GM21786 (cell line): Measurements from ENCODE around the gene RABGGTB.
A peak's percentile ranks its signal among the peaks of the same experiment; 100 is the strongest.
"Not testable (repeated sequence)": the region's sequence is repeated elsewhere in the genome, so short reads cannot be mapped to it uniquely, and the experiment has no call there.

Experiments used
- ATAC-seq: cut with Tn5 transposase; IDR thresholded peaks from one replicate; pipeline ENCODE4 v1.9.1; 2021; ENCODE audit not compliant: unreplicated experiment

RABGGTB gene

DNA sequence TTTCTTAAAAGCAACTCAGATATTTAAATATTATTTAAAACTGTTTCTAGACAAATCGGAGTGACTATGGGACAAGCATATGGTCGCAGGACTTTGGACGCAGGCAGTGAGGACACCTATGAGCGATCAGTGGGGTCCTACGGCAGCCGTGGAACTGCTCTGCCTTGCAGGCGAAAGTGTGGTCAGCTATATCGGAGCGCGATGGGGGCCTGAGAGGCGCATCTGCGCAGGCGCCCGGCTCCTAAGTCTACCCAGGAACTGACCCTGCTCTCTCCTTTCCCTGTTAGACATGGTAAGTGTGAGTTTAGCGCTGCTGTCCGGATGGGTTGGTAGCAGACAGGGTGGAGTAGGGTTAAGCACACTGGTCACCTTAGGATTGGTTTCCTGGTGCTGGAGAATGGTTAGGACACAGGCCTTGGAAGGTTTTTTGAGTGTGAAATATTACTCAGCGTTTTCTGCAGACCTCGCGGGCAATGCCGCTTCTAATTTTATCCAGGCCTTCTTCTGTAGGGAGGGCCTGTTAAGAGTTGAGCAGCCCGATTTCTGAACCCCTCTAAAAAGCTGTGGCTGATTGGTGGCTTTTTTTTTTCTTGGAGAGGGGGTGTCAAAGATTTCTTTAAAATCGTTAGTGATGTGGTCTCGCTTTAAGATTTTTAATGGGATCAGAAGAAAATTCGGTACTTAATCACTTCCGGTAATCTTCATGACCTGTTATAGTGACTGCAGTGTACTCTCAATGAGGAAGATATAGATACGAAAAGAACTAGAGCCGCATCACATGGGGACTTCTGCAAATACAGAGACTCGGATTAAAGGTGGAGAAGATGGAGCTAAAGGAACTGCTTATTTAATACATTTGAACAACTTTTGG, at the start of gene RABGGTB:
Gene RABGGTB, plus strand, starts transcription at position 274 of the 871 bp plus-strand sequence. Its CDS starts 16 bp downstream, at position 290.
- ATAC-seq, result peak; percentile 74

- ATAC-seq, result no peak
Measured at GRCh38 chr1:75742047-75742625, 43.9 kb upstream of the RABGGTB start.

- ATAC-seq, result peak; percentile 79
Measured at GRCh38 chr1:75745276-75745675, 40.8 kb upstream of the RABGGTB start.

GRCh38 chr1:75757210-75757609, 28.8 kb upstream of the RABGGTB start:
- not testable (repeated sequence) for ATAC-seq

GRCh38 chr1:75758543-75758942, 27.5 kb upstream of the RABGGTB start:
- ATAC-seq, result not testable (repeated sequence)

DNA sequence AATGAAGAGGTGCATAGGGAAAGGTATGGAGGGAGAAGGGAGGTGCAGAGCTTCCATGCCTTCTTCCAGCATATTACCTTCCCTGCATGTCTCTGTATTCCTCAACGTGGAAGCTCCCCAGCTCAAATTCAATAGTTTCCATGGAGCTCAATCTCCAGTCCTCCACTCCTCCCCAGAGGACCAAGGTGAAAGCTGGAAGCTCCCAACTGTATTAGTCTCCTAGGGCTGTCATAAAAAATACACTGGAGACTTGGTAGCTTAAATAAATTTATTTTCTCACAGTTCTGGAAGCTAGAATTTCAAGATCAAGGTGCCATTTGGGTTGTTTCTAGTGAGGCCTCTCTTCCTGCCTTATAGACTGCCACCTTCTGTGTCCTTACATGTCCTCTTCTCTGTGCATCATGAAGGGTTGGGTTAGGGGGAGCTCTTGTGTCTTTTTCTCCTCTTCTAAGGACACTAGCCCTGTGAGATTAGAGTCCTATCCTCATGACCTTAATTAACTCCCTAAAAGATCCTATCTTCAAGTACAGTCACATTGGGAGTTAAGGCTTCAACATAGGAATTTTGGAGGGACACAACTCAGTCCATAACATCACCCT, 21.9 kb upstream of the RABGGTB start:
- no peak for ATAC-seq

GRCh38 chr1:75765697-75766355, 20.2 kb upstream of the RABGGTB start:
- no peak for ATAC-seq

- no peak for ATAC-seq
Measured at GRCh38 chr1:75768016-75768415, 18.0 kb upstream of the RABGGTB start.

DNA sequence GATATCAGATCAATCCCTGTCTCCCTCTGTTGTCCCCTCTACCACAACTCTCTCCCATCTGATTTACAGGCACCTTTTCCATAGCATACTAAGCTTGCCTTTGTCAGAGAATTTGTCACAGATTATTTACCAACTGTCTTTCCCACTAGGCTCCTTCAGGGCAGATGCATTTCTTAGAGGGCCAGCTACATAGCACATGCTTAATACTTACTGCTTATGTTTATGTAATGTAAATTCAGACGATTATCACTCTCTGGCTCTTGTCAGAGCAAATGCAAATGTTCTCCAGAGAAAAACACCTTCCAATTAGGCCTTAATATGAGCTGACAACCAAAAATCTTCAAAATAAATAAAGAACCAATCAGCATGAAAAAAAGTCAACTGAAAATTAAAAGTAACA, 15.3 kb upstream of the RABGGTB start:
- ATAC-seq, result no peak

GRCh38 chr1:75771978-75772377, 14.1 kb upstream of the RABGGTB start:
- ATAC-seq, result no peak

- not testable (repeated sequence) for ATAC-seq
Measured at GRCh38 chr1:75777812-75778211, 8.2 kb upstream of the RABGGTB start.

DNA sequence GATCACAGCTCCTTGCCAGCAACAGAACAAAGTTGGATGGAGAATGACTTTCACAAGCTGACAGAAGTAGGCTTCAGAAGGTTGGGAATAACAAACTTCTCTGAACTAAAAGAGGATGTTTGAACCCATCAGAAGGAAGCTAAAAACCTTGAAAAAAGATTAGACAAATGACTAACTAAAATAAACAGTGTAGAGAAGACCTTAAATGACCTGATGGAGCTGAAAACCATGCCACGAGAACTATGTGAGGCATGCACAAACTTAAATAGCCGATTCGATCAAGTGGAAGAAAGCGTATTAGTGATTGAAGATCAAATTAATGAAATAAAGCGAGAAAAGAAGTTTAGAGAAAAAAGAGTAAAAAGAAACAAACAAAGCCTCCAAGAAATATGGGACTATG, 7.4 kb upstream of the RABGGTB start:
- ATAC-seq, result not testable (repeated sequence)

GRCh38 chr1:75780183-75780582, 5.9 kb upstream of the RABGGTB start:
- ATAC-seq, result not testable (repeated sequence)

DNA sequence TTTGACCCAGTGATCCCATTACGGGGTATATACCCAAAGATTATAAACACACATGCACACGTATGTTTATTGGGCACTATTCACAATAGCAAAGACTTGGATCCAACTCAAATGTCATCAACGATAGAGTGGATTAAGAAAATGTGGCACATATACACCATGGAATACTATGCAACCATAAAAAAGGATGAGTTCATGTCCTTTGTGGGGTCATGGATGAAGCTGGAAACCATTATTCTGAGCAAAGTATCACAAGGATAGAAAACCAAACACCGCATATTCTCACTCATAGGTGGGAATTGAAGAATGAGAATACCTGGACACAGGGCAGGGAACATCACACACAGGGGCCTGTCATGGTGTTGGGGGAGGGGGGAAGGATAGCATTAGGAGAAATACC, 2.1 kb upstream of the RABGGTB start:
- not testable (repeated sequence) for ATAC-seq

GRCh38 chr1:75785320-75785982, 605 bp upstream of the RABGGTB start:
- ATAC-seq, result peak; percentile 13

- no peak for ATAC-seq
Measured at GRCh38 chr1:75786901-75787493, 941 bp downstream of the RABGGTB start.

GRCh38 chr1:75787524-75787923, 1.5 kb downstream of the RABGGTB start:
- ATAC-seq, result no peak

GRCh38 chr1:75789988-75790387, 3.9 kb downstream of the RABGGTB start:
- no peak for ATAC-seq

GRCh38 chr1:75791022-75791421, 5.0 kb downstream of the RABGGTB start:
- ATAC-seq, result no peak

DNA sequence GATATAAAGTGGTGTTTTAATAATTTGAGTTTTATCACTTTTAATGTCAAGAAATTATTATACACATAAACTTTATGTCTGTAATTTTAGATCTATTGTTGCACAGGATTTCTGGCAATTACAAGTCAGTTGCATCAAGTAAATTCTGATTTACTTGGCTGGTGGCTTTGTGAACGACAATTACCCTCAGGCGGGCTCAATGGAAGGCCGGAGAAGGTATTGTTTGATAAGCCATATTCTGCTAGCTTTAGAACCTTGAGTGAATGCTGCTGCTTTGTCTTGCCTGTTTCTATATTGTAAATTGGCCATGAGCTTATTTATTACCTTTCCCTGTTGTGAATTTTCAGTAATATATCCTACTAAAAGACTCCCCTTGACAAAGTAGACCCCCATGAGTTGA, 6.0 kb downstream of the RABGGTB start:
- no peak for ATAC-seq
